Keratinocyte (primary cell): Measurements from ENCODE around the gene INPP5A. TPM values are rescaled to one million over a fixed set of nuclear protein-coding genes. Genes with fewer than 3 reads are reported as not detected.

Experiments
- DNase-seq: peaks from one replicate; pipeline ENCODE4 v3.0.0-alpha.2; 2011; ENCODE audit warnings: low read depth, missing footprints, low spot score
- FAIRE-seq: peaks from 2 replicates; lab custom pipeline; 2011; peaks lifted over from hg19 to GRCh38; lab: Jason Lieb, UNC
- H2AFZ ChIP-seq: 2 replicates; pipeline ENCODE4 v1.6.0; 2012; ENCODE audit warnings: low read length, control low read depth, inconsistent platforms; ENCODE audit not compliant: control insufficient read depth
- H3K27ac ChIP-seq: 2 replicates; pipeline ENCODE4 v1.5.1; 2011; ENCODE audit warnings: low read length; ENCODE audit not compliant: control insufficient read depth, insufficient read depth
- H3K27me3 ChIP-seq: 3 replicates; pipeline ENCODE4 v1.6.0; 2011; ENCODE audit warnings: low read length; ENCODE audit not compliant: control insufficient read depth, insufficient read depth; ENCODE audit errors: extremely low read depth
- H3K36me3 ChIP-seq, 2 experiments: 2 replicates in 1 of 2; 3 replicates in 1 of 2; pipeline ENCODE4 v1.5.1; 2011; ENCODE audit warnings: low read length in 2 of 2, mild to moderate bottlenecking in 1 of 2; ENCODE audit not compliant: control insufficient read depth in 2 of 2, insufficient read depth in 2 of 2; ENCODE audit errors: extremely low read depth in 1 of 2
- H3K4me1 ChIP-seq: 3 replicates; pipeline ENCODE4 v1.5.1; 2011; ENCODE audit warnings: low read length; ENCODE audit not compliant: control insufficient read depth, insufficient read depth; ENCODE audit errors: extremely low read depth
- H3K4me2 ChIP-seq: 3 replicates; pipeline ENCODE4 v1.6.0; 2011; ENCODE audit warnings: low read depth, low read length; ENCODE audit not compliant: control insufficient read depth, insufficient read depth; ENCODE audit errors: extremely low read depth
- H3K4me3 ChIP-seq, 3 experiments: fragments of 200-600 bp in 1 of 3; sonication (generic) in 1 of 3; 2 replicates in 2 of 3; 3 replicates in 1 of 3; pipeline ENCODE4 v1.5.1; 2011 to 2016; ENCODE audit warnings: low read length in 3 of 3, mild to moderate bottlenecking in 3 of 3, control low read depth in 2 of 3, inconsistent platforms in 1 of 3, low read depth in 1 of 3, mixed read lengths in 1 of 3, mixed run types in 1 of 3, moderate library complexity in 1 of 3; ENCODE audit not compliant: control insufficient read depth in 2 of 3, insufficient read depth in 2 of 3; ENCODE audit errors: extremely low read depth in 1 of 3
- H3K79me2 ChIP-seq: 2 replicates; pipeline ENCODE4 v1.6.0; 2012; ENCODE audit warnings: low read length; ENCODE audit not compliant: control insufficient read depth, insufficient read depth
- H3K9ac ChIP-seq: 3 replicates; pipeline ENCODE4 v1.6.0; 2011; ENCODE audit warnings: low read length; ENCODE audit not compliant: control insufficient read depth, insufficient read depth; ENCODE audit errors: extremely low read depth
- H3K9me1 ChIP-seq: 3 replicates; pipeline ENCODE4 v1.6.0; 2011; ENCODE audit warnings: low read length; ENCODE audit not compliant: control insufficient read depth, insufficient read depth; ENCODE audit errors: extremely low read depth
- H3K9me3 ChIP-seq: 2 replicates; pipeline ENCODE4 v1.5.1; 2012; ENCODE audit warnings: low read depth, low read length; ENCODE audit not compliant: control insufficient read depth
- H4K20me1 ChIP-seq: 3 replicates; pipeline ENCODE4 v1.6.0; 2011; ENCODE audit warnings: low read length; ENCODE audit not compliant: control insufficient read depth, insufficient read depth; ENCODE audit errors: extremely low read depth
- CTCF ChIP-seq, 3 experiments: IDR thresholded peaks in 1 of 3; conservative IDR thresholded peaks in 1 of 3; optimal IDR thresholded peaks in 1 of 3; 2 replicates in 2 of 3; 3 replicates in 1 of 3; pipeline versions ENCODE3 to v1.5.1; 2011; ENCODE audit warnings: low read length in 3 of 3, mild to moderate bottlenecking in 3 of 3, moderate library complexity in 2 of 3, control low read depth in 1 of 3, inconsistent platforms in 1 of 3; ENCODE audit not compliant: insufficient read depth in 2 of 3; ENCODE audit errors: extremely low read depth in 1 of 3
- EZH2 ChIP-seq: IDR thresholded peaks from one replicate; pipeline ENCODE4 v1.6.1; 2012; ENCODE audit warnings: inconsistent platforms, mild to moderate bottlenecking, low read length, moderate library complexity
- dilution Hi-C: fragments of 300-500 bp; cut with MboI; formaldehyde crosslinking; loops from one replicate; pipeline ENCODE4 v1.7.0; 2020; ENCODE audit warnings: low sequenced_read_pairs; ENCODE audit not compliant: extremely low pct_ligation_motif_present
- polyA plus RNA-seq, 5 experiments: library from polyadenylated mRNA; depleted of rRNA in 3 of 5; stranded (reverse) in 3 of 5; stranded (forward) in 1 of 5; unstranded in 1 of 5; fragments of >200 nt; gene quantifications; 1 replicate in 1 of 5; 2 replicates in 3 of 5; 3 replicates in 1 of 5; pipeline versions ENCODE4 v1.2.1 to v1.2.3, GENCODE V29; 2011 to 2012; ENCODE audit warnings: missing spikeins in 2 of 5, low read depth in 1 of 5, low replicate concordance in 1 of 5

The INPP5A gene
- polyA plus RNA-seq, 1 donor (not counting 4 experiments of a cell fraction or from before 2014, with no cell fraction given): 11.2 TPM

- no peaks in the 10 kb centered on the region for H3K36me3 ChIP-seq
- H3K27me3 ChIP-seq: no peaks in the 10 kb centered on the region
- H3K9me3 ChIP-seq: no peaks in the 10 kb centered on the region
- dilution Hi-C loops: no loop called here
- peaks cover 2% of the 10 kb centered on the region for H3K9me1 ChIP-seq
- H3K79me2 ChIP-seq: no peaks in the 10 kb centered on the region
- H4K20me1 ChIP-seq: no peaks in the 10 kb centered on the region
- H3K4me1 ChIP-seq: peaks cover 9% of the 10 kb centered on the region
- no peak overlapping the region for H3K9ac ChIP-seq
- FAIRE-seq (no peak), DNase-seq (no peak)
- no peak overlapping the region for H3K4me2 ChIP-seq
- no peak overlapping the region for H3K4me3 ChIP-seq
- no peak overlapping the region for H2AFZ ChIP-seq
- no peak overlapping the region for H3K27ac ChIP-seq
- TF ChIP-seq CTCF (optimal IDR thresholded peaks at IDR 0.05 in 1 of 3, IDR thresholded peaks at IDR 0.05 in 1 of 3, conservative IDR thresholded peaks at IDR 0.05 in 1 of 3; ENCODE audit: extremely low read depth in 1 of 3, insufficient read depth in 2 of 3, low read length in 3 of 3) (no peak), EZH2 (no peak)
Measured at GRCh38 chr10:132660385-132660784, 122.8 kb downstream of the INPP5A start.

DNA sequence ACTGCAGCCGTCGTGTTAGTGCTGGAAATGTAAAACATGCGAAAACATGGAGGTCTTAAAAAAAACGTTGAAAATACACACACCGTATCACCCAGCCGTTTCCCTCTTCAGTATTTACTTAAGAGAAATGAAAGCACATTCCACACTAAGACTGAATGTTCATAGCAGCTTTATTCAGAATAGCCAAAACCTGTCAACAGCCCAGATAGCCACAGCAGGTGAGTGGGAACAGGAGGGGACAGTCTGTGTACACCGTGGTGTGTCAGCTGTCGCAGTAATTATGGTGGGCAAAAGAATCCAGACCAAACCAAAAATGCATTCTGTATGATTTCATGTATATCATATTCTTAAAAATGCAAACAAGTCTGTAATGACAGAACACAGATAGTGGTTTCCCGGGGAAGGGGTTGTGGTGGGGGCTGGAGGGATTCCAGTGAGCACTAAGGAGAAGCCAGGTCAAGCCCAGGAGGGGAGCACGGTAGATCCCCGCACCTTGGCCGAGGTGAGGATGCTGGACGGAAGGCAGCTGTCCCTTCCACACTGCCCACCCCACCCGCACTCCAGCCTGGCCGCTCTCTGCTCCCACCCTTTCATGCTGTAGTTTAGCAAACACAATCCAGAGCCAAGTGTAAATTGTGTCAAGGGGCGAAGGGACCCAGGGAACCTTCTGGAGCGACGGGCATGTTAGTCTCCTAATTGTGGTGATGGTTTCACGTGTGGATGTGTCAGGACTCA lies 124.8 kb downstream of the INPP5A start:
- Histone ChIP-seq H3K9me3 (no peaks in the 10 kb centered on the region), H3K9me1 (peaks cover 2% of the 10 kb centered on the region), H3K4me1 (peaks cover 18% of the 10 kb centered on the region), H3K79me2 (no peaks in the 10 kb centered on the region), H3K36me3 (no peaks in the 10 kb centered on the region), H3K4me2 (no peak overlapping the region), H3K27ac (no peak overlapping the region), H3K4me3 (no peak overlapping the region), H3K27me3 (no peaks in the 10 kb centered on the region), H2AFZ (no peak overlapping the region), H3K9ac (no peak overlapping the region), H4K20me1 (no peaks in the 10 kb centered on the region)
- dilution Hi-C loops: no loop called here
- DNase-seq (no peak), FAIRE-seq (no peak)
- TF ChIP-seq EZH2 (no peak), CTCF (optimal IDR thresholded peaks at IDR 0.05 in 1 of 3, IDR thresholded peaks at IDR 0.05 in 1 of 3, conservative IDR thresholded peaks at IDR 0.05 in 1 of 3; ENCODE audit: extremely low read depth in 1 of 3, insufficient read depth in 2 of 3, low read length in 3 of 3) (no peak)
